HEK293T (cell line): ENCODE results near the gene SPATA2.

Experiments
- BHLHE40 ChIP-seq: fragments of 450-650 bp; IDR thresholded peaks from 2 replicates; pipeline ENCODE4 v1.6.1; 2016; ENCODE audit warnings: mild to moderate bottlenecking, moderate library complexity, borderline replicate concordance
- FOXK2 ChIP-seq: fragments of 450-650 bp; IDR thresholded peaks from 2 replicates; pipeline ENCODE4 v1.6.1; 2016; ENCODE audit warnings: mild to moderate bottlenecking
- FOXM1 ChIP-seq: fragments of 450-650 bp; IDR thresholded peaks from 2 replicates; pipeline ENCODE4 v1.6.1; 2017; ENCODE audit warnings: mild to moderate bottlenecking, borderline replicate concordance
- SP1 ChIP-seq: fragments of 450-650 bp; IDR thresholded peaks from 2 replicates; pipeline ENCODE4 v1.6.1; 2017
- SUZ12 ChIP-seq: fragments of 450-650 bp; IDR thresholded peaks from 2 replicates; pipeline ENCODE4 v1.6.1; 2016; ENCODE audit warnings: mild to moderate bottlenecking
- ZNF384 ChIP-seq: fragments of 450-650 bp; IDR thresholded peaks from 2 replicates; pipeline ENCODE4 v1.6.1; 2016

GRCh38 chr20:49893242-49894072 is 21.9 kb downstream of the SPATA2 start:
- TF ChIP-seq FOXM1 (no peak), SUZ12 (no peak), SP1 (no peak), BHLHE40 (no peak), ZNF384 (no peak), FOXK2 (no peak)
